NOMO-1 treated with DMSO at 0.1 percent for 48 hours (cell line): ENCODE data around the gene MRPL11.
A peak's percentile ranks its signal among the peaks of the same experiment; 100 is the strongest.
"Not testable (repeated sequence)": the region's sequence is repeated elsewhere in the genome, so short reads cannot be mapped to it uniquely, and the experiment has no call there.

ENCODE experiments used
- DNase-seq: peaks from one replicate; lab custom pipeline; 2025; ENCODE audit not compliant: unreplicated experiment; lab: John Stamatoyannopoulos, UW

MRPL11 gene

DNA sequence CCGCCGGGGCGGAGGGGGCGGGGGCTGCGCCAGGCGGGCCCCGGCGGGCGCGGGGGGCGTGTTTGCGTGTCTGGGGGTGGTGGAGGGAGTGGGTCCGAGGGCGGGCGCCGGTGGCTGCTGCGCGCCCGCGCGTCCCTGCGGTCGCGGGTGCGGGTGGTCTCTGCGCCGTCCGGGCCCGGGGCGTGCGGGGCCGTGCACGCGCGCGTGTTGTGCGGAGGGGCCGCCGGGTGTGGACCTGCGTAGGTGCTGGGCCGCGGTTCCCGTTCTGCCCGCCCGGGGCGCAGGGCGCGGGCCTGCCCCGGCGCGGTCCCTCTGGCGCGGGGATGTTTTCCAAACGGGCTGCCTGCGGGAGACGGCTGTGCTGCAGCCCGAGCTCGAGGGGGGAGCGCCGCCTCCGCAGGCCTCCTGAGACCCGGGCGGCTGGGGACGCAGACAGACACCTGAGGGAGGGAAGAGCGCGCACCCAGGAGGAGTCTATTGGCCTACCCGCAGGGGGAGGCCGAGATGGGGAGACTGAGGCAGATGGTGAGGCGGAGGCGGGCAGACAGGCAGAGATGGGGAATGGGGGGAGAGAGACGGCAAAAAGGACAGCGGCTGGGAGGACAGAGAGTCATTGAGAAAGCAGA lies 28.5 kb upstream of the MRPL11 start:
- DNase-seq, result peak; percentile 30

DNA sequence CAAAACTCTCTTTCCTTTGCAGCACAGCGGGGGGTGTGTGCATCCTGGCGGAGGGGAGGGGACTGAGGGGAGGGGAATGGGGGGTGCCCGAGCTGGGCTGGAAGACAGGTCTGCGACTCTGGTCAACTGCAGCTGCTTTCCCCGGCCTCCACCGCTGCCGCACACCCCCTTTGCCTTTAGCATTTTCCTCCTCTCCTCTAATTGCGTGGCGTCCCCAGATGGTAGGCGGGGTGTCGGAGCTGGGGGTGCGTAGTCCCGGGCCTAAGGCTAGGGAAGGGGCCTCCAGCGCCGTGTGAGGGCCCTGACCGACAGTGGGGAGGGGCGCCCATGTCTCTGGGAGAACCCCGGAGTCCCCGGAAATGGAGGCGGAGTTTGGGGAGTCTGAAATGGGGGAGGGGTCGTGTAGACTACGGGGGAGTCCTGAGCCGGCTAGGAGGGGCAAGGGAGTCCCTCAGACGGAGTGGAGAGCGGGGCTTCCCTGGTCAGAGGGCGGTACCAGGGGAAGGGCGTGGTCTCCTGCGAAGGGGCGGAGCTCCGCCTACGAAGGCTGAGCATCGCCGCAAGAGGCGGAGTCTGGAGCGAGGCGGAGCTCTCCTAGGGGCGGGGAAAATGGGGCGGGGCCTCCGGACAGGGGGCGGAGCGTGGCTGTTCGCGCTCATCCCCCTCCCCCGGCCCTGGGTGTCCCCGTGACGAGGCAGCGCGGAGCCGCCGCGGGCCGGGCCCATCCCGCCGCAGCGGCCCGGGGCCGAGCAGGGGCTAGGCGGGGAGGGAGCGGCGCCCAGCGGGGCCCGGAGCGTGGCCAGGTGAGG lies 27.8 kb upstream of the MRPL11 start, which contains the start of gene PELI3:
Gene PELI3, plus strand, starts transcription at position 681 of the 809 bp plus-strand sequence. CDS start 1,224 bp downstream, outside the sequence.
- DNase-seq, result peak; percentile 89

DNA sequence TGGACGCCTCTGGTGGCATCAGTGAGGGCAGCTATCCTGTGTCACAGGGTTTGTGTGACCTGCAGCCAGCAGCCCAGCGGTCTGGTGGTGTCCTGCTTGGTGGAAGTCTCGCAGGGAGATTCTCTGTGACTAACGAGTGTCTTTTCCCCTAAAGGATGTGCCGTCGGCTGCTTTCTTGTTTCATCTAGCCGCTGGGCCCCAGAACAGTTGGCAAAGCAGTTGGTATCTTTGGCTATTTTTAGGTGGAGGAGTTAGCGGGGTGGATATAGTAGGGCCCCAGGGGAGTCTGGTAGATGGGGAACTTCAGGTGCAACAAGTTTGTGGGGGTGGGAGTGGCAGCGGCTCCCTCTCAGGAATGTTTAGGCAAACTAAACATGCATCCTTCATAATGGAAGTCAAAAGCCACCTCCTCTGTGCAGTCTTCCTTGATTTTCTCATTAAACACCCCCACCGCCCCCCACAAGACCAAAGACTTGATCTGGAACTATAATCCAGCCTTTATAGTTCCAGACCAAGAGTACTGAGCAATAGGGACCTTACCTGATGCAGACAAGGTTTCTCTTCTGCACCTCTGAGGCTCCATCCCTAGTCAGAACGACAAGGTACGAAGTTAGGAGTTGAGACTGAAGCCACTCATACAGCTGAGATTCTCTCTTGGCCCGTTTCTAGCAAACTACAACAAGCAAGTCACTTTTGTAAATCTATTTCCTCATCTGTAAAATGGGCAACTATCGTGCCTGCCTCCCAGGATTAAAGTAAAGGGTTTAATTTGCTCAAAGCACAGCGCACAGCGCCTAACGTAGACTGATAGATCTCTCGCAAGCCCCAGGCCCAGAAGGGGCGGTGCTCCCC lies 27.0 kb upstream of the MRPL11 start:
- peak; percentile 54 for DNase-seq

DNA sequence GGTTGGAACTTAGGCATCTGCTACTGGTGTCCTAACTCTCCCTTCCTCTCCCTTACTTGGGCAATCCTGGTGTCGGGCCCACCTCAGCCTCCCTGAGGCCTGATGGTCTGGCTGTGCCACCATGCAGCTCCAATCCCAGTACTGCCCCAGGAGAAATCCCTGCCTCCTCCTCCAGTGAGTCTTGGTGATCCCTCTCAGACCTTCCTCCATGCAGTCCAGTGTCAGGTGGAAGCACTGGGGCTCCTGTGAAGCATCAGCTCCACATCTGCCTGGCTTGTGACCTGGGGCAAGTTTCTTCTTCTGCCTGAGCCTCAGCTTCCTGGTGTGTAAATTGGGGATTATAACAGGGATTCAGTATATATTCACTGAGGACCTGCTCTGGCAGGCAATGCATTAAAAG lies 26.3 kb upstream of the MRPL11 start:
- no peak for DNase-seq

DNA sequence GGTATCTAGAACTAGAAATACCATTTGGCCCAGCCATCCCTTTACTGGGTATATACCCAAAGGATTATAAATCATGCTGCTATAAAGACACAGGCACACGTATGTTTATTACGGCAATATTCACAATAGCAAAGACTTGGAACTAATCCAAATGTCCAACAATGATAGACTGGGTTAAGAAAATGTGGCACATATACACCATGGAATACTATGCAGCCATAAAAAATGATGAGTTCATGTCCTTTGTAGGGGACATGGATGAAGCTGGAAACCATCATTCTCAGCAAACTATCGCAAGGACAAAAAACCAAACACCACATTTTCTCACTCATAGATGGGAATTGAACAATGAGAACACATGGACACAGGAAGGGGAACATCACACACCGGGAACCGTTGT lies 25.5 kb upstream of the MRPL11 start:
- not testable (repeated sequence) for DNase-seq

DNA sequence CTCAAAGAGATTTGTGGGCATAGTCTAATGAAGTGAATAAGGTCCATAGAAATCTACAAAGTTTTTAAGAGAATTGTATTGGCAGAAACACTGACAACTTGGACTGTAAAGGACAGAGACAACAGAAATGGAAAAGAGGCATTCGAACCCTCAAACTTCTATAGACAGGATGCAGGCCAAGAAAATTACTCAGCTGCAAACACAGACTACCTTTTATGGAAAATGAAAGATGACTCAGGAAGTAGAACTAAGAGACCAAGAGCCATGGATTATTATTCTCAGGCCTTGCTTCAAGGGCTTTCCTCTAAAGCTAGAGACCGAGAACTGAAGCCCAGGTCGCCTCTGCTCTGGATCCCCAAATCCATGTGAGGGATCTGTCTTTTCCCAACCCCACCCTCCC lies 24.3 kb upstream of the MRPL11 start:
- DNase-seq, result no peak

DNA sequence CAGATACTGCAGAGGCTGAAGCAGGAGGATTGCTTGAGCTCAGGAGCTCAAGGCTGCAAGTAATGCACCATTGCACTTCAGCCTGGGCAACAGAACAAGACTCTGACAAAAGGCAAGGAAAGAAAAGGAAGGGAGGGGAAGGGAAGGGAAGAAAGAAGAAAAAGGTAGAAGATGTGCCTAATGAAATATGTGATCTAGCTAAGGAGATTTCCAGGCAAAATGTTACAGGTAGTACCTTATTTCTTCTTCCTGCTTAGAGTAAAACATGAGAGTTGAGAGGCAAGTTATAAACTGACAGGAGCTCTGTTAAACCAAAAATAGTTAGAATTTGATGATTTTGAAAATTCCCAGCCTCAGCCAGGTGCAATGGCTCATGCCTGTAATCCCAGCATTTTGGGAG lies 23.4 kb upstream of the MRPL11 start:
- DNase-seq, result no peak

DNA sequence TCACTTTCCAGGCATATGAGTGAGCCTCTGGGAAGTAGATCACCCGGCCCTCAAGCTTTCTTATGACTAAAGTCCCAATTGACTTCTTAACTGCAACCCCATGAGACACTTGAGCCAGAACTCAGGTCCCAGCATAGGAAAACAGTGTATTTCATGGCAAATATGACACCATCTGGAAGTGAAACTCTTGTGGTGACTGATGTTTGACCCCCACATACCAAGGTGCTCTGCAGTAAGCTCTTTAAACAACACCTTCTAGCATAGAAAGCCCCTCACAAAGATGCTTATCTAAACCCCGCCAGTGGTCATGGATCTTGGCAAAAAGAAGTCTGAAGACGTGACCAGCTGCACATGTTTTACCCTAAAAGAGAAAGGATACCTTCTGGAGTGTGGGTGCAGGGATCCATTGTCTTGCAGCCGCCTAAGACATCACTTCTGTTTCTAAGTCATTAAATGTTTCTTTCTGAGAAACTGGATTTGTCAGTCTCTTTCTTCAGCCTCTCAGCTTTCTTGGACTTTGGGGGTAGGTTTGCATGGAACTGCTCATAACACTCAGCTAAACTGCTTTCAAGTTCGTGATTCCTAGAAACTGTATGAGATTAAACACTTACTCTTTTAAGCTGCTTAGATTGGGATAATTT lies 20.6 kb upstream of the MRPL11 start:
- DNase-seq, result peak; percentile 81

DNA sequence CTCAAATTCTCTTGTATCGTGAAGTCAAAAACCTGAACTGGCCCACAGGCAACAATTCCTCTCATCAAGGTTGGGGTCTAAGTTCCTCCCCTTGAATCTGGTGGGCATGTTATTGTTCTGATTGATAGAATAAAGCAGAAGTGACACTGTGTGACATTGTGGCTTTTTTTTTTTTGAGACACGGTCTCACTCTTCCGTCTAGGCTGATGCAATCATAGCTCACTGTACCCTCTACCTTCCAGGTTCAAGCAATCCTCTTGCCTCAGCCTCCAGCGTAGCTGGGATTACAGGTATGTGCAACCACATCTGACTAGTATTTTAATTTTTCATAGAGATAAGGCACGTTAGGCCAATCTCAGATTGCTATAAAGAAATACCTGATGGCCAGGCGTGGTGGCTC lies 19.2 kb upstream of the MRPL11 start:
- peak; percentile 84 for DNase-seq

DNA sequence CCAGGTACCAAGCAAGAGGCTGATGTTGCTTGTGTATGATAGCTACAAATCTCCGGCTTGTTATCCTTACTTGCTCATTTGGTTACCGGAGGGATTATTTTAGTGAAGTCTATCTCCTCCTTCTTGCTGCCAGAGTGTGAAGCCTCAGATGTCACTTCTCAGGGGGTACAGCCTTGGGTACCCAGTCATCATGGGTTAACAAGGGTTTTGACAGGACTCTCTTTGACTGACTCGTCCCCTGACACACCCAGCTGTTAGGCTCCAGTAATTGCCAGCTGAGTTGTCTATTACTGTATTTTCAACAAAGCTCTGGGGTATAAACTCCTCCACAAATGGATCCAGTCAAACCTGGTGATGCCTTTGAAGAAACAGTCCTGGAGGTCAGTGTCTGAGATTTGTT lies 16.2 kb upstream of the MRPL11 start:
- no peak for DNase-seq

DNA sequence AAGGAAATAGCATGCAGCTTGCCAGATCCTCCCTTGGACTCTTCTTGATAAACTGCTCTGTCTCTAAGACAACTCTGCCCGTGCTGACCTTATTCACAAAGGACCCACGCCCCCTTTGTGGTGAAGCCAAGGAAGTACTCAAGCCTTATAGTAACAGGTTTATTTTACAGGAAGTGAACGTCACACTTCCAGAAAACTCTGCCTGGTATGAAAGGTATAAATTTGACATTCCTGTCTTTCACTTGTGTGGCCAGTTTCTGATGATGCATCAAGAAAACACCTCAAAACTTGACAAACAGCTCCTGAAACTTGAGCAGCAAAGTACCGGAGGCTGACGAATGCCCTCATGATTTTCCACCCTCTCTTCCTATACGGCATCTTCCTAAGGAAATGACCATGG lies 15.6 kb upstream of the MRPL11 start:
- no peak for DNase-seq

DNA sequence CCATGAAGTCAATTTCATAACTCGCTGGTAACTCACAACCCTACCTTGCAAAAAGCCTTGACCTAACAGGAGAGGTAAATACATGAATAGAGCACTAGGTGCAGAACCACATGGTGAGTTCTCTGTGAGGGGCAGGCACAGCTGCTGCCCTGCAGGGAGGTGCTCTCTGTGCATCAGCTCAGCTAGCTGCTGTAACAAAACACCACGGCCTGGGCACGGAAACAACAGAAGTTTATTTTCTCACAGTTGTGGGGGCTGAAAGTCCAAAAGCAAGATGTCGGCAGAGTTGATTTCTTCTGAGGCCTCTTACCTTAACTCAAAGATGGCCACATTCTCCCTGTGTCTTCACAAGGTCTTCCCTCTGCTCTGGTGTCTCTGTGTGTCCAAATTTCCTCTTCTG lies 13.0 kb upstream of the MRPL11 start:
- DNase-seq, result no peak

DNA sequence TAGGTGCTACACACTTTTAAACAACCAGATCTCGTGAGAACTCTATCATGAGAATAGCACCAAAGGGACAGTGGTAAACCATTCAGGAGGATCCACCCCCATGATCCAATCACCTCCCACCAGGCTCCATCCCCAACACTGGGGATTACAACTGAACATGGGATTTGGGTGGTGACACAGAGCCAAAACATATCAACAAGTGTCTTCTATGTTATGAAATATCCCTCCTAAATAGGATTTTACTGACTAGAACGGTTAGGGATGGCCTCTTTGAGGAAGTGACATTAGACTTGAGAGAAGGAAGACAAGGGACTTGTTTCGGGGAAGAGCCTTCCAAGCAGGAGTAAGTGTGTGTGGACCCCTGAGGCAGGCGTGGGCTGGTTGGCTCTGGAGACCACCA lies 11.9 kb upstream of the MRPL11 start:
- peak; percentile 75 for DNase-seq

DNA sequence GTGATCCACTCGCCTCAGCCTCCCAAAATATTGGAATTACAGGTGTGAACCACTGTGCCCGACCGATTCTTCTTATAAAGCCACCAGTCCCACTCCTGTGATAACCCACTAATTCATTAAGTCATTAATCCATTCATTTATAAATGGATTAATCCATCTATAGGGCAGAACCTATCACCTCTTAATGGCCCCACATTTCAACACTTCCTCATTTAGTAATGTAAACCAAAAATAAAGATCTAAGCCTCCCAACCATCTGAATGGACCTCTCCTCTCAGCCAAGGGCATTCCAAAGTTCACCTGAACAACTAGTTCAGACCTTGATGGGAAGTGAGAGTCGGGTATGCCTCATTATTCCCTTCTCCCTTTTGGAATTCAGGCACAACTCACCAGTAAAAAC lies 9.9 kb upstream of the MRPL11 start:
- DNase-seq, result peak; percentile 35

DNA sequence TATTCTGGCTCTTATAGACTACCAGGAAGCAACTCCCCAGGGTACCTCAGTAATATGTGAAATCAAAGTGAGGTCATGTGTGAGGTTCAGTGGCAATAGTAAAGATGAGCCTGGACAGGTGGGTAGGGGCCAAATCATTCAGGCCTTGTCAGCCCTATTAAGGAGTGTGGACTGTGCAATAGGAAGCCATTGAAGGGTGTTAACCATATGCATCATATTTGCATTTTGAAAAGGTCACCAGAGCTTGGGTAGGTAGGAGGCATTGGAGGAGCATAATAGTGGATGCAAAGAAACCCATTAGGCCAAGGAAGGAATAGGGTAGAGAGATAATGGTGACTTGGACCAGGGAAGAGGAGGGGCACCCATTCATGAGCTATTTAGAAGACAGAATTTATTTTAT lies 8.4 kb upstream of the MRPL11 start:
- no peak for DNase-seq

DNA sequence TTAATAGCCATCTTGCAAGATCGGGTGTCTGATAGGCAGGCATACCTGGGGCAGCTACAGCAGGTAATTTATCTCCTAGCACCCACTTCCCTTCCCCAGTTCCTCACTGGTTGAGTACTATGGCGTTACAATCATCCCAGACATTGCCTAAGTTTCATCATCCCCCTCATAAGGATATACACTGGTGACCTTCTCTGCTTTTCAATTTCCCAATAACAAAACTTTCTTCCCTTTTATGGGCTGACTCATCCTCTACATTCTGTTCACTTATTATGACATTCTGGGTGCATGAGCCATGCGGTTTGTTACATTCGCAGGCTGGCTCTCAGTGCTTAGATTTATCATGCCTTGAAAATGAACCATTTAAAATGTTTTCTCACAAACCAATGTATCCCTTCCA lies 5.0 kb upstream of the MRPL11 start:
- peak; percentile 98 for DNase-seq

DNA sequence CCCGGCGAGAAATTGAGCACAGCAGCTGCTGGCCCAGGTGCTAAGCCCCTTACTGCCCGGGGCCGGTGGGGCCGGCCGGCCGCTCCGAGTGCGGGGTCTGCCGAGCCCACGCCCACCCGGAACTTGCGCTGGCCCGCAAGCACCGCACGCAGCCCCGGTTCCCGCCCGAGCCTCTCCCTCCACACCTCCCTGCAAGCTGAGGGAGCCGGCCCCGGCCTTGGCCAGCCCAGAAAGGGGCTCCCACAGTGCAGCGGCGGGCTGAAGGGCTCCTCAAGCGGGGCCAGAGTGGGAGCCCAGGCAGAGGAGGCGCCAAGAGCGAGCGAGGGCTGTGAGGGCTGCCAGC lies 2.3 kb upstream of the MRPL11 start:
- not testable (repeated sequence) for DNase-seq

DNA sequence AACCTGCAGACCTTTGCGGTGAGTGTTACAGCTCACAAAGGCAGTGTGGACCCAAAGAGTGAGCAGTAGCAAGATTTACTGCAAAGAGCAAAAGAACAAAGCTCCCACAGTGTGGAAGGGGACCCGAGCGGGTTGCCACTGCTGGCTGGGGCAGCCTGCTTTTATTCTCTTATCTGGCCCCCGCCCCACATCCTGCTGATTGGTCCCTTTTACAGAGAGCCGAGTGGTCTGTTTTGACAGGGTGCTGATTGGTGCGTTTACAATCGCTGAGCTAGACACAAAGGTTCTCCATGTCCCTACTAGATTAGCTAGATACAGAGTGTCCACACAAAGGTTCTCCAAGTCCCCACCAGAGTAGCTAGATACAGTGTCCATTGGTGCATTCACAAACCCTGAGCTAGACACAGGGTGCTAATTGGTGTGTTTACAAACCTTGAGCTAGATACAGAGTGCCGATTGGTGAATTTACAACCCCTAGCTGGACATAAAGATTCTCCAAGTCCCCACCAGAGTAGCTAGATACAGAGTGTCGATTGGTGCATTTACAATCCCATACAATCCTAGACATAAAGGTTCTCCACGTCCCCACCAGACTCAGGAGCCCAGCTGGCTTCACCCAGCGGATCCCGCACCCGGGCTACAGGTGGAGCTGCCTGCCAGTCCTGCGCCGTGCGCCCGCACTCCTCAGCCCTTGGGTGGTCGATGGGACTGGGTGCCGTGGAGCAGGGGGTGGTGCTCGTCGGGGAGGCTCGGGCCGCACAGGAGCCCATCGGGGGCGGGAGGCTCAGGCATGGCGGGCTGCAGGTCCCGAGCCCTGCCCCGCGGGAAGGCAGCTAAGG lies 1.7 kb upstream of the MRPL11 start:
- not testable (repeated sequence) for DNase-seq

DNA sequence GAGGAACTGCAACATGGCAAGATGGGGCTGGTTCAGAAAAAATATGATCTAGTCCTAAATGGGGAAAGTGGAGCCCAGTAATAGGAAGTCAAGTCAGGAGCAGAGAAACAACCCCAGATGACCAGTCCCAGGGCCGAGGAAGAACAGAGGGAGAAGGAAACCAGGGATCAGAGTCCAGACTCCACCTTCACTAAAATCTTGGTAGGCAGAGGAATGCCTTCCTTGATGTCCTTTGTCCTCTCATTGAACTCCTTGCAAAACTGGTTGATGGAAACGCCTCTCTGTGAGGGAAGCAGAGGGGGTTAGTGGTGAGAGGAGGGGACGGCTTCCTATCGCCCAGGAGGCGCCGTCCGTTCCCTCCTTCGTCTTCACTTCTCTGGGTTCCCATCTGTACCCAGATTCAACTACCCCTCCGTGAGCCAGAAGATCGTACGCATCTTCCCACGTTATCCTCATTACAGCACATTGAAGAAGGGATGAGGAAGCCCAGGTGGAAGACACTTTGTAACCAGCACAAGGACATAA lies 607 bp downstream of the MRPL11 start:
- DNase-seq, result no peak

DNA sequence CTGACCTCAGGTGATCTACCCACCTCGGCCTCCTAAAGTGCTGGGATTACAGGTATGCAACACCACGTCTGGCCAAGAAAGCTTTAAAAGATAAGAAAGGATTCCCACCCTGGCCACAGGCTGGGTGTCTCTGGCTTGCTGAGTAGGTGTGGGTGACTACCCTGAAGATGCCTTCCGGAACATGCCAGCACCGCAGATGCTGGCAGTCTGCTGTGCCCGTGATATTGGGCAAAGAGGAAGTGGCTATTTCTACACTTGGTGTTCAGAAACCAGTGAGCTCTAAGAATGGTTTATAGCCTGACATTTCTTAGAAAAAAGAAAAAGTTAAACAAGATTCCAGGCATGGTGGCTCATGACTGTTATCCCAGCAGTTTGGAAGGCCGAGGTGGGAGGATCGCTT lies 6.1 kb downstream of the MRPL11 start:
- peak; percentile 61 for DNase-seq
